SU-DHL-6 (cell line): ENCODE data around the gene CAMKK1.
"Not testable (repeated sequence)": the region's sequence is repeated elsewhere in the genome, so short reads cannot be mapped to it uniquely, and the experiment has no call there.

Experiments
- H2AFZ ChIP-seq: fragments of 200-600 bp; sonication (generic); 2 replicates; pipeline ENCODE4 v1.6.1; 2014; ENCODE audit warnings: low read depth, mild to moderate bottlenecking, moderate library complexity, mixed read lengths, antibody characterized with exemption, low read length; ENCODE audit not compliant: severe bottlenecking
- H3F3A ChIP-seq: fragments of 200-600 bp; shearing (Covaris generic); 2 replicates; pipeline ENCODE4 v1.6.0; 2016; ENCODE audit warnings: antibody characterized with exemption, mild to moderate bottlenecking; ENCODE audit not compliant: insufficient read depth
- H3K27ac ChIP-seq: fragments of 200-600 bp; sonication (generic); 2 replicates; pipeline ENCODE4 v1.5.1; 2016; ENCODE audit warnings: low read depth, mild to moderate bottlenecking, low read length, moderate library complexity, mixed read lengths
- H3K27me3 ChIP-seq: fragments of 200-600 bp; sonication (generic), shearing (Covaris generic); 2 replicates; pipeline ENCODE4 v1.6.0; 2014; ENCODE audit warnings: mild to moderate bottlenecking, low read length
- H3K36me3 ChIP-seq: fragments of 200-600 bp; sonication (generic); 2 replicates; pipeline ENCODE4 v1.6.1; 2014; ENCODE audit warnings: mild to moderate bottlenecking, low read length, mixed read lengths
- H3K4me2 ChIP-seq: fragments of 300-600, 200-600 bp; shearing (Covaris generic), sonication (generic); 2 replicates; pipeline ENCODE4 v1.6.0; 2014; ENCODE audit warnings: low read length, low read depth, mild to moderate bottlenecking; ENCODE audit not compliant: poor library complexity, severe bottlenecking
- H3K4me3 ChIP-seq: fragments of 200-600 bp; sonication (generic); 2 replicates; pipeline ENCODE4 v1.5.1; 2014; ENCODE audit warnings: antibody characterized with exemption, low read length, mild to moderate bottlenecking, mixed read lengths; ENCODE audit not compliant: insufficient read depth, poor library complexity, severe bottlenecking
- H3K79me2 ChIP-seq: fragments of 200-600 bp; sonication (generic); 2 replicates; pipeline ENCODE4 v1.6.1; 2014; ENCODE audit warnings: mild to moderate bottlenecking, low read length, moderate library complexity; ENCODE audit not compliant: insufficient read depth
- H3K9ac ChIP-seq: fragments of 200-600 bp; sonication (generic); 2 replicates; pipeline ENCODE4 v1.7.0; 2014; ENCODE audit warnings: mild to moderate bottlenecking, low read length
- H3K9me2 ChIP-seq: fragments of 200-600 bp; sonication (generic); replicated peaks from 2 replicates; pipeline ENCODE4 v1.6.1; 2014; ENCODE audit warnings: low read length; ENCODE audit not compliant: insufficient read depth
- H3K9me3 ChIP-seq: fragments of 200-600 bp; sonication (generic); 2 replicates; pipeline ENCODE4 v1.6.1; 2014; ENCODE audit warnings: low read length, mixed read lengths; ENCODE audit not compliant: insufficient read depth
- H4K20me1 ChIP-seq: fragments of 200-600 bp; sonication (generic); 2 replicates; pipeline ENCODE4 v1.6.1; 2014; ENCODE audit warnings: low read depth, mild to moderate bottlenecking, antibody characterized with exemption, low read length, moderate library complexity, mixed read lengths
- CTCF ChIP-seq: fragments of 200-600 bp; sonication (generic); IDR thresholded peaks from one replicate; pipeline ENCODE4 v1.5.1; 2017; ENCODE audit warnings: antibody characterized with exemption, mild to moderate bottlenecking, low read length, moderate library complexity; ENCODE audit not compliant: insufficient read depth, poor library complexity, severe bottlenecking
- EZH2phosphoT487 ChIP-seq: fragments of 200-600 bp; sonication (generic), shearing (Covaris generic); conservative IDR thresholded peaks from 2 replicates; pipeline ENCODE4 v1.6.1; 2018; ENCODE audit warnings: mild to moderate bottlenecking, antibody characterized with exemption, low read length, moderate library complexity, mixed read lengths

The CAMKK1 gene

GRCh38 chr17:3860939-3861700 lies 31.7 kb downstream of the CAMKK1 start:
- Histone ChIP-seq H3K4me3 (no peak overlapping the region), H3K27ac (no peak overlapping the region), H4K20me1 (no peaks in the 10 kb centered on the region), H3K9me3 (no peaks in the 10 kb centered on the region), H3K27me3 (no peaks in the 10 kb centered on the region), H2AFZ (no peak overlapping the region), H3K9ac (no peak overlapping the region), H3F3A (no peaks in the 10 kb centered on the region), H3K36me3 (no peaks in the 10 kb centered on the region), H3K4me2 (no peak overlapping the region), H3K9me2 (no peaks in the 10 kb centered on the region), H3K79me2 (no peaks in the 10 kb centered on the region)
- TF ChIP-seq EZH2phosphoT487 (no peak), CTCF (no peak)

GRCh38 chr17:3859940-3860339 lies 32.9 kb downstream of the CAMKK1 start:
- Histone ChIP-seq H3K27ac (no peak overlapping the region), H3K36me3 (no peaks in the 10 kb centered on the region), H2AFZ (no peak overlapping the region), H3K4me2 (no peak overlapping the region), H3K79me2 (no peaks in the 10 kb centered on the region), H3K9me3 (no peaks in the 10 kb centered on the region), H4K20me1 (no peaks in the 10 kb centered on the region), H3K9ac (no peak overlapping the region), H3K9me2 (no peaks in the 10 kb centered on the region), H3K4me3 (no peak overlapping the region), H3F3A (no peaks in the 10 kb centered on the region), H3K27me3 (no peaks in the 10 kb centered on the region)
- TF ChIP-seq CTCF (no peak), EZH2phosphoT487 (no peak)

GRCh38 chr17:3857261-3858105 lies 35.4 kb downstream of the CAMKK1 start:
- Histone ChIP-seq H2AFZ (no peak overlapping the region), H3K79me2 (no peaks in the 10 kb centered on the region), H4K20me1 (no peaks in the 10 kb centered on the region), H3K9ac (no peak overlapping the region), H3F3A (no peaks in the 10 kb centered on the region), H3K27me3 (no peaks in the 10 kb centered on the region), H3K9me2 (no peaks in the 10 kb centered on the region), H3K4me2 (no peak overlapping the region), H3K27ac (no peak overlapping the region), H3K4me3 (no peak overlapping the region), H3K9me3 (no peaks in the 10 kb centered on the region), H3K36me3 (no peaks in the 10 kb centered on the region)
- no peak for TF ChIP-seq CTCF
- no peak for TF ChIP-seq EZH2phosphoT487

GRCh38 chr17:3854204-3854603 lies 38.6 kb downstream of the CAMKK1 start:
- not testable (repeated sequence) for H3K27me3 ChIP-seq, H3K27ac ChIP-seq, H3K9ac ChIP-seq, H3K4me3 ChIP-seq, H3K9me2 ChIP-seq, H3K79me2 ChIP-seq, H3K9me3 ChIP-seq, H3K36me3 ChIP-seq, H3K4me2 ChIP-seq, H4K20me1 ChIP-seq, H2AFZ ChIP-seq, H3F3A ChIP-seq
